GM12878 (cell line): Measurements from ENCODE around the gene ZNF423. TPM values are rescaled to one million over a fixed set of nuclear protein-coding genes. Genes with fewer than 3 reads are reported as not detected.

Source experiments
- ATAC-seq: fragments of 200-7000 bp; cut with Tn5 transposase; 3 replicates; pipeline ENCODE4 v1.9.1; 2020; ENCODE audit warnings: mild to moderate bottlenecking, moderate library complexity
- BruUV-seq: library from RNA; stranded (reverse); fragments of 400-500 nt; replicated peaks from 2 replicates; lab custom pipeline; 2021; lab: Mats Ljungman, UMichigan
- CTCF ChIA-PET: fragments of 300-600 bp; sonication (Branson Sonifier 250); formaldehyde crosslinking; extraction: SDS; loops from one replicate; lab custom pipeline; 2021; ENCODE audit warnings: inconsistent platforms; lab: Yijun Ruan, JAX
- POLR2A ChIA-PET: fragments of 350-600 bp; formaldehyde crosslinking; extraction: SDS; loops from one replicate; lab custom pipeline; 2021; ENCODE audit warnings: inconsistent platforms; lab: Charles Lee
- RAD21 ChIA-PET: fragments of 300-600 bp; sonication (Branson Sonifier 250); formaldehyde crosslinking; loops from one replicate; lab custom pipeline; 2023; ENCODE audit warnings: antibody characterized with exemption; ENCODE audit not compliant: unreplicated experiment; lab: Charles Lee
- SMC1A ChIA-PET: fragments of 300-600 bp; sonication (Branson Sonifier 250); formaldehyde crosslinking; loops from one replicate; lab custom pipeline; 2023; ENCODE audit not compliant: unreplicated experiment, uncharacterized antibody; lab: Charles Lee
- DNase-seq: peaks from one replicate; pipeline ENCODE4 v3.0.0-alpha.2; 2011; ENCODE audit warnings: low read depth, low spot score
- FAIRE-seq: peaks from 3 replicates; lab custom pipeline; 2011; peaks lifted over from hg19 to GRCh38; lab: Jason Lieb, UNC
- H2AFZ ChIP-seq: 2 replicates; pipeline ENCODE4 v1.6.0; 2011; ENCODE audit warnings: low read depth, low read length, control low read depth; ENCODE audit not compliant: control insufficient read depth
- H3K27ac ChIP-seq: 2 replicates; pipeline ENCODE4 v1.5.1; 2011; ENCODE audit warnings: control low read depth; ENCODE audit not compliant: control insufficient read depth, insufficient read depth
- H3K27me3 ChIP-seq, 2 experiments: replicated peaks in 1 of 2; 2 replicates each; pipeline versions ENCODE4 v1.6.0 to v1.6.1; 2011; ENCODE audit warnings: low read length in 1 of 2; ENCODE audit not compliant: control insufficient read depth in 2 of 2, insufficient read depth in 2 of 2
- H3K36me3 ChIP-seq, 2 experiments: 2 replicates each; pipeline ENCODE4 v1.5.1; 2011; ENCODE audit warnings: low read length in 1 of 2; ENCODE audit not compliant: control insufficient read depth in 2 of 2, insufficient read depth in 2 of 2
- H3K4me1 ChIP-seq: 2 replicates; pipeline ENCODE4 v1.6.1; 2011; ENCODE audit warnings: mild to moderate bottlenecking, low read length, moderate library complexity, mixed read lengths; ENCODE audit not compliant: control insufficient read depth, insufficient read depth
- H3K4me2 ChIP-seq: 2 replicates; pipeline ENCODE4 v1.6.0; 2011; ENCODE audit warnings: control low read depth; ENCODE audit not compliant: control insufficient read depth, insufficient read depth
- H3K4me3 ChIP-seq: fragments of 200-600 bp; sonication (generic); 2 replicates; pipeline ENCODE4 v1.5.1; 2016
- H3K79me2 ChIP-seq: 2 replicates; pipeline ENCODE4 v1.6.0; 2011; ENCODE audit warnings: low read length; ENCODE audit not compliant: control insufficient read depth, insufficient read depth
- H3K9ac ChIP-seq: 2 replicates; pipeline ENCODE4 v1.8.0; 2011; ENCODE audit warnings: low read length, control low read depth, mixed read lengths; ENCODE audit not compliant: control insufficient read depth, insufficient read depth
- H3K9me3 ChIP-seq: replicated peaks from 3 replicates; pipeline ENCODE4 v1.5.1; 2011; ENCODE audit warnings: mild to moderate bottlenecking, low read length; ENCODE audit not compliant: control insufficient read depth, insufficient read depth
- H4K20me1 ChIP-seq: 2 replicates; pipeline ENCODE4 v1.6.0; 2011; ENCODE audit not compliant: control insufficient read depth, insufficient read depth
- CHD4 ChIP-seq: fragments of 200-600 bp; sonication (generic); IDR thresholded peaks from 2 replicates; pipeline ENCODE4 v1.6.1; 2016; ENCODE audit warnings: mild to moderate bottlenecking
- FOS ChIP-seq: IDR thresholded peaks from 3 replicates; pipeline ENCODE4 v1.6.1; 2011; ENCODE audit warnings: borderline replicate concordance; ENCODE audit not compliant: insufficient read length; ENCODE audit errors: extremely low read depth
- MEF2B ChIP-seq: fragments of 450-650 bp; IDR thresholded peaks from 2 replicates; pipeline ENCODE4 v1.6.1; 2018; ENCODE audit warnings: mild to moderate bottlenecking, moderate library complexity; ENCODE audit not compliant: partially characterized antibody, poor library complexity, severe bottlenecking
- NKRF ChIP-seq: fragments of 450-650 bp; conservative IDR thresholded peaks from 2 replicates; pipeline ENCODE4 v1.6.1; 2017; ENCODE audit warnings: mild to moderate bottlenecking, moderate library complexity
- NR2C2 ChIP-seq: IDR thresholded peaks from 2 replicates; pipeline ENCODE4 v1.6.1; 2011; ENCODE audit warnings: borderline replicate concordance, low read depth; ENCODE audit not compliant: control insufficient read depth, insufficient read length
- PML ChIP-seq: IDR thresholded peaks from 2 replicates; pipeline ENCODE4 v1.6.1; 2012; ENCODE audit warnings: low read length, inconsistent platforms
- POLR2AphosphoS2 ChIP-seq: IDR thresholded peaks from 2 replicates; pipeline ENCODE4 v1.6.1; 2011; ENCODE audit warnings: low read depth, mild to moderate bottlenecking, low read length, improper control_type of control experiment, moderate library complexity
- SMARCA5 ChIP-seq: fragments of 450-650 bp; IDR thresholded peaks from 2 replicates; pipeline ENCODE4 v1.6.1; 2017; ENCODE audit warnings: mild to moderate bottlenecking
- WGBS: methylation state at CpG from one replicate; pipeline ENCODE4 v1.1.6; 2016; ENCODE audit warnings: low lambda C conversion rate; ENCODE audit not compliant: insufficient replicate concordance, insufficient coverage; ENCODE audit errors: missing lambda C conversion rate; 5-methylcytosine and 5-hydroxymethylcytosine counted together
- in situ Hi-C: fragments of 300-500 bp; cut with MboI; formaldehyde crosslinking; loops from 9 replicates; pipeline ENCODE4 v1.14.3; 2018; ENCODE audit warnings: mixed read lengths
- intact Hi-C: fragments of 100-400 bp; cut with micrococcal nuclease; formaldehyde crosslinking; loops from one replicate; pipeline ENCODE4 v1.14.2; 2022; ENCODE audit not compliant: unreplicated experiment
- polyA plus RNA-seq, 11 experiments: library from polyadenylated mRNA; depleted of rRNA in 4 of 11; unstranded in 6 of 11; stranded (reverse) in 5 of 11; fragments of >200 nt; fragmentation: Nextera tagmentation in 4 of 11; fragmentation: Illumina TruSeq in 1 of 11; extraction: Ambion mirVana in 4 of 11; extraction: Trizol in 1 of 11; gene quantifications; 1 replicate in 1 of 11; 2 replicates in 10 of 11; pipeline versions ENCODE4 v1.2.1 to v1.2.3, GENCODE V29; 2011 to 2016; ENCODE audit warnings: inconsistent platforms in 2 of 11, missing spikeins in 2 of 11, low read depth in 1 of 11
- total RNA-seq, 4 experiments: library from RNA; depleted of rRNA in 3 of 4; stranded (reverse); fragments of >200 nt in 3 of 4; fragmentation: Illumina TruSeq in 1 of 4; extraction: Trizol in 1 of 4; gene quantifications; 2 replicates each; pipeline versions ENCODE4 v1.2.1 to v1.2.3, GENCODE V29; 2013 to 2021
- TF ChIP-seq, protein P1 (sequence below): IDR thresholded peaks from 2 replicates; pipeline ENCODE4 v1.6.1; 2011; ENCODE audit warnings: borderline replicate concordance, low read depth, mild to moderate bottlenecking, moderate library complexity, mixed read lengths, low read length; ENCODE audit not compliant: insufficient read depth; ENCODE audit errors: extremely low read length

ZNF423 gene
- total and polyA plus RNA-seq, 10 of the 15 experiments (the other 5 are each of a cell fraction or from before 2014, with no cell fraction given), result 0.03 to 0.64 (median 0.10) TPM

- H3K9me3 ChIP-seq, result peaks cover 7% of the 10 kb centered on the region; the same call in 2 of the 3 replicates
- no peaks in the 10 kb centered on the region for H3K79me2 ChIP-seq
- no peak overlapping the region for H3K27ac ChIP-seq
- SMC1A ChIA-PET, result no interaction called here
- in situ Hi-C loops (no loop called here), intact Hi-C loops (no loop called here)
- no peaks in the 10 kb centered on the region for H3K4me1 ChIP-seq
- RAD21 ChIA-PET, result no interaction called here
- no TSS peak for BruUV-seq
- H3K27me3 ChIP-seq, result no peaks in the 10 kb centered on the region; a peak in 1 of 4 replicates
- no peaks in the 10 kb centered on the region for H4K20me1 ChIP-seq
- ATAC-seq (no peak), DNase-seq (no peak), FAIRE-seq (no peak)
- CTCF ChIA-PET, result no interaction called here
- no peaks in the 10 kb centered on the region for H3K36me3 ChIP-seq
- TF ChIP-seq POLR2AphosphoS2, result no peak
- TF ChIP-seq MEF2B, result no peak
- TF ChIP-seq PML, result no peak
- TF ChIP-seq CHD4, result no peak
- TF ChIP-seq FOS, result no peak
- no peak for TF ChIP-seq SMARCA5
- TF ChIP-seq NR2C2, result no peak
- TF ChIP-seq, protein P1, sequence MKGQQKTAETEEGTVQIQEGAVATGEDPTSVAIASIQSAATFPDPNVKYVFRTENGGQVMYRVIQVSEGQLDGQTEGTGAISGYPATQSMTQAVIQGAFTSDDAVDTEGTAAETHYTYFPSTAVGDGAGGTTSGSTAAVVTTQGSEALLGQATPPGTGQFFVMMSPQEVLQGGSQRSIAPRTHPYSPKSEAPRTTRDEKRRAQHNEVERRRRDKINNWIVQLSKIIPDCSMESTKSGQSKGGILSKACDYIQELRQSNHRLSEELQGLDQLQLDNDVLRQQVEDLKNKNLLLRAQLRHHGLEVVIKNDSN, result no peak
- no peak for TF ChIP-seq NKRF
- H3K9ac ChIP-seq, result no peak overlapping the region
- POLR2A ChIA-PET, result no interaction called here
- 32% methylated on average over 4 of the region's 4 CpGs for WGBS
- no peak overlapping the region for H2AFZ ChIP-seq
- no peak overlapping the region for H3K4me2 ChIP-seq
- no peak overlapping the region for H3K4me3 ChIP-seq
These were observed 233.9 kb downstream of the ZNF423 start for GRCh38 chr16:49622084-49622390.
